ENCODE results near the gene BOD1.

GRCh38 chr5:173663352-173664153 is 47.1 kb upstream of the BOD1 start:
- TF ChIP-seq CTCF (IDR thresholded peaks at IDR 0.05) (no peak), BHLHE40 (IDR thresholded peaks at IDR 0.05; ENCODE audit: low read depth, low read length) (no peak), NR3C1 (IDR thresholded peaks at IDR 0.05) (no peak), REST (IDR thresholded peaks at IDR 0.05) (no peak), JUN (IDR thresholded peaks at IDR 0.05) (no peak), RAD21 (conservative IDR thresholded peaks at IDR 0.05 in 1 of 2, IDR thresholded peaks at IDR 0.05 in 1 of 2) (no peak), GATA3 (IDR thresholded peaks at IDR 0.05; ENCODE audit: borderline replicate concordance) (no peak), POLR2A (IDR thresholded peaks at IDR 0.05; ENCODE audit: low read length) (no peak)

All from A549 (cell line).